GM18951 (cell line): ENCODE data around the gene GGACT.

Experiments used
- POLR2A ChIP-seq: IDR thresholded peaks from 4 replicates; pipeline ENCODE4 v1.6.1; 2011; ENCODE audit warnings: mild to moderate bottlenecking; ENCODE audit not compliant: insufficient read length, insufficient read depth; ENCODE audit errors: extremely low read depth
- in situ Hi-C: fragments of 300-500 bp; cut with MboI; formaldehyde crosslinking; loops from one replicate; pipeline ENCODE4 v1.12.0; 2022; ENCODE audit warnings: low sequenced_read_pairs, mixed read lengths, inconsistent platforms; ENCODE audit not compliant: unreplicated experiment

GGACT gene

GRCh38 chr13:100506600-100507422, 81.8 kb downstream of the GGACT start:
- in situ Hi-C loops = loop anchor here (25.0 kb wide), 2 partner anchors 595 to 845 kb away; no protein-coding TSS in a partner anchor
- no peak for TF ChIP-seq POLR2A

- in situ Hi-C loops = loop anchor here (25.0 kb wide), 2 partner anchors 594 to 844 kb away; no protein-coding TSS in a partner anchor
- TF ChIP-seq POLR2A = no peak
Measured at GRCh38 chr13:100506154-100506553, 82.4 kb downstream of the GGACT start.

- in situ Hi-C loops = loop anchor here (25.0 kb wide), 2 partner anchors 591 to 841 kb away; no protein-coding TSS in a partner anchor
- no peak for TF ChIP-seq POLR2A
Measured at GRCh38 chr13:100503622-100504021, 85.0 kb downstream of the GGACT start.

GRCh38 chr13:100502446-100502845, 86.1 kb downstream of the GGACT start:
- TF ChIP-seq POLR2A = no peak
- in situ Hi-C loops = loop anchor here (25.0 kb wide), 2 partner anchors 590 to 840 kb away; no protein-coding TSS in a partner anchor

GRCh38 chr13:100497389-100497788, 91.2 kb downstream of the GGACT start:
- no peak for TF ChIP-seq POLR2A
- in situ Hi-C loops = no loop called here

- in situ Hi-C loops = no loop called here
- no peak for TF ChIP-seq POLR2A
Measured at GRCh38 chr13:100495455-100495854, 93.1 kb downstream of the GGACT start.

GRCh38 chr13:100493418-100493817, 95.2 kb downstream of the GGACT start:
- in situ Hi-C loops = no loop called here
- TF ChIP-seq POLR2A = no peak

GRCh38 chr13:100491164-100491842, 97.3 kb downstream of the GGACT start:
- in situ Hi-C loops = no loop called here

GRCh38 chr13:100490692-100491091, 97.9 kb downstream of the GGACT start:
- in situ Hi-C loops = no loop called here
- TF ChIP-seq POLR2A = no peak

More at GRCh38 chr13:100491164-100491842, 97.3 kb downstream of the GGACT start:
- TF ChIP-seq POLR2A = no peak

GRCh38 chr13:100485265-100485664, 103.3 kb downstream of the GGACT start:
- in situ Hi-C loops = no loop called here
- no peak for TF ChIP-seq POLR2A

GRCh38 chr13:100484702-100485101, 103.9 kb downstream of the GGACT start:
- no peak for TF ChIP-seq POLR2A
- in situ Hi-C loops = no loop called here

GRCh38 chr13:100483841-100484381, 104.7 kb downstream of the GGACT start:
- in situ Hi-C loops = no loop called here
- TF ChIP-seq POLR2A = no peak

- no peak for TF ChIP-seq POLR2A
- in situ Hi-C loops = no loop called here
Measured at GRCh38 chr13:100483139-100483538, 105.5 kb downstream of the GGACT start.
